Panc1 (cell line): ENCODE results near the gene MRPS5. TPM values are rescaled to one million over a fixed set of nuclear protein-coding genes. Genes with fewer than 3 reads are reported as not detected.

Experiments
- ATAC-seq: fragments of 200-7000 bp; cut with Tn5 transposase; 2 replicates; pipeline ENCODE4 v1.9.1; 2020; ENCODE audit warnings: mild to moderate bottlenecking, moderate library complexity
- BruUV-seq: library from RNA; stranded (reverse); fragments of 400-500 nt; replicated peaks from 2 replicates; lab custom pipeline; 2021; lab: Mats Ljungman, UMichigan
- CTCF ChIA-PET: fragments of 300-600 bp; sonication (Branson Sonifier 250); formaldehyde crosslinking; loops from one replicate; lab custom pipeline; 2022; ENCODE audit warnings: antibody characterized with exemption; lab: Charles Lee
- POLR2A ChIA-PET: fragments of 300-600 bp; sonication (Branson Sonifier 250); formaldehyde crosslinking; loops from one replicate; lab custom pipeline; 2022; ENCODE audit warnings: antibody characterized with exemption; lab: Charles Lee
- DNase-seq: peaks from one replicate; pipeline ENCODE4 v3.0.0-alpha.2; 2010; ENCODE audit warnings: low read depth, low spot score
- H3K27ac ChIP-seq: 2 replicates; pipeline ENCODE4 v1.5.1; 2011; ENCODE audit warnings: mild to moderate bottlenecking, low read length, inconsistent platforms
- H3K27me3 ChIP-seq: fragments of 200-500 bp; sonication (Bioruptor generic); 2 replicates; pipeline ENCODE4 v1.6.0; 2014; ENCODE audit warnings: low read length, inconsistent platforms; ENCODE audit not compliant: control insufficient read depth, insufficient read depth
- H3K36me3 ChIP-seq: fragments of 200-500 bp; sonication (Bioruptor generic); 2 replicates; pipeline ENCODE4 v1.5.1; 2014; ENCODE audit warnings: inconsistent platforms, mild to moderate bottlenecking, low read length, moderate library complexity; ENCODE audit not compliant: control insufficient read depth, insufficient read depth
- H3K4me1 ChIP-seq: 2 replicates; pipeline ENCODE4 v1.5.1; 2011; ENCODE audit warnings: inconsistent platforms, mild to moderate bottlenecking, low read length, moderate library complexity; ENCODE audit not compliant: control insufficient read depth, insufficient read depth
- H3K4me3 ChIP-seq, 2 experiments: 2 replicates each; pipeline ENCODE4 v1.5.1; 2011 to 2012; ENCODE audit warnings: low read depth in 2 of 2, low read length in 2 of 2, mild to moderate bottlenecking in 2 of 2, inconsistent platforms in 1 of 2, moderate library complexity in 1 of 2
- H3K9me3 ChIP-seq: fragments of 200-500 bp; sonication (Bioruptor generic); 2 replicates; pipeline ENCODE4 v1.5.1; 2014; ENCODE audit warnings: low read depth, mild to moderate bottlenecking, inconsistent platforms, low read length, moderate library complexity; ENCODE audit not compliant: control insufficient read depth, insufficient read depth
- CTCF ChIP-seq: fragments of 450-650 bp; IDR thresholded peaks from 2 replicates; pipeline ENCODE4 v1.5.1; 2017; ENCODE audit warnings: mild to moderate bottlenecking
- POLR2AphosphoS5 ChIP-seq: IDR thresholded peaks from 2 replicates; pipeline ENCODE4 v1.6.1; 2012; ENCODE audit warnings: mild to moderate bottlenecking, low read depth, low read length, moderate library complexity
- REST ChIP-seq, 2 experiments: IDR thresholded peaks; 2 replicates each; pipeline ENCODE4 v1.6.1; 2011 to 2012; ENCODE audit warnings: low read depth in 2 of 2, control low read depth in 1 of 2, low read length in 1 of 2, mild to moderate bottlenecking in 1 of 2, moderate library complexity in 1 of 2; ENCODE audit not compliant: insufficient read depth in 1 of 2
- SIN3A ChIP-seq: IDR thresholded peaks from 2 replicates; pipeline ENCODE4 v1.6.1; 2012; ENCODE audit warnings: low read depth, mild to moderate bottlenecking, low read length, moderate library complexity, borderline replicate concordance; ENCODE audit not compliant: insufficient read depth
- TCF7L2 ChIP-seq: IDR thresholded peaks from 2 replicates; pipeline ENCODE4 v1.6.1; 2011; ENCODE audit warnings: mild to moderate bottlenecking, low read depth, low read length, inconsistent platforms
- in situ Hi-C: cut with HindIII; loops from 2 replicates; pipeline ENCODE4 v1.10.0; 2016; ENCODE audit warnings: low sequenced_read_pairs, low pct_unique_long_range_greater_than_20kb
- intact Hi-C: fragments of 100-400 bp; cut with micrococcal nuclease; formaldehyde crosslinking; loops from one replicate; pipeline ENCODE4 v1.10.0; 2022; ENCODE audit not compliant: unreplicated experiment
- total RNA-seq: library from RNA; stranded (reverse); gene quantifications from one replicate; pipeline ENCODE4 v1.2.1, GENCODE V29; 2021; ENCODE audit not compliant: unreplicated experiment

Gene MRPS5
- total RNA-seq, 1 experiment from 2014 or later = 95.8 TPM

- CTCF ChIA-PET = no interaction called here
- intact Hi-C loops = no loop called here
- ATAC-seq (no peak), DNase-seq (no peak)
- no peaks in the 10 kb centered on the region for H3K9me3 ChIP-seq
- H3K4me3 ChIP-seq = no peak overlapping the region
- in situ Hi-C loops = no loop called here
- BruUV-seq = no TSS peak
- H3K27ac ChIP-seq = no peak overlapping the region
- TF ChIP-seq SIN3A (no peak), REST (IDR thresholded peaks at IDR 0.05; ENCODE audit: insufficient read depth in 1 of 2, low read depth in 2 of 2, low read length in 1 of 2) (no peak), CTCF (no peak), POLR2AphosphoS5 (no peak), TCF7L2 (no peak)
- H3K27me3 ChIP-seq = peaks cover 8% of the 10 kb centered on the region
- POLR2A ChIA-PET = no interaction called here
- no peaks in the 10 kb centered on the region for H3K36me3 ChIP-seq
- H3K4me1 ChIP-seq = no peaks in the 10 kb centered on the region; the same call in 1 of the 2 replicates
Observed at GRCh38 chr2:95057535-95058370, 63.9 kb downstream of the MRPS5 start.

GRCh38 chr2:95056461-95057459 is 64.8 kb downstream of the MRPS5 start:
- H3K27me3 ChIP-seq = peaks cover 8% of the 10 kb centered on the region

More at GRCh38 chr2:95056461-95057459, 64.8 kb downstream of the MRPS5 start:
- no peak for ATAC-seq
- H3K27ac ChIP-seq = no peak overlapping the region
- CTCF ChIA-PET = no interaction called here
- H3K4me1 ChIP-seq = no peaks in the 10 kb centered on the region; the same call in 1 of the 2 replicates
- no peak overlapping the region for H3K4me3 ChIP-seq
- in situ Hi-C loops (no loop called here), intact Hi-C loops (no loop called here)
- BruUV-seq = no TSS peak
- TF ChIP-seq SIN3A = no peak
- no peak for TF ChIP-seq TCF7L2
- no peak for TF ChIP-seq POLR2AphosphoS5
- POLR2A ChIA-PET = no interaction called here
- H3K9me3 ChIP-seq = no peaks in the 10 kb centered on the region
- H3K36me3 ChIP-seq = no peaks in the 10 kb centered on the region
- no peak for DNase-seq
